ENCODE results near the gene MAN1A1. TPM values are rescaled to one million over a fixed set of nuclear protein-coding genes. Genes with fewer than 3 reads are reported as not detected.
A peak's percentile ranks its signal among the peaks of the same experiment; 100 is the strongest.

The MAN1A1 gene
- total RNA-seq, 1 experiment from 2014 or later: 13.3 TPM

- no peaks in the 10 kb centered on the region for H3K4me1 Mint-ChIP-seq (ENCODE audit: low read depth, unreplicated experiment)
- DNase-seq: no peak
- H3K27ac Mint-ChIP-seq (ENCODE audit: unreplicated experiment): no peak overlapping the region
- H3K27me3 Mint-ChIP-seq (ENCODE audit: unreplicated experiment): no peaks in the 10 kb centered on the region
- CTCF ChIA-PET: no interaction called here
- intact Hi-C loops (cut with micrococcal nuclease; ENCODE audit: unreplicated experiment): no loop called here
- TF ChIP-seq CTCF (IDR thresholded peaks at IDR 0.05; ENCODE audit: unreplicated experiment): no peak
- no TSS peak for BruUV-seq (replicated peaks)
- no peaks in the 10 kb centered on the region for H3K9me3 Mint-ChIP-seq (ENCODE audit: low read depth, unreplicated experiment)
- no peaks in the 10 kb centered on the region for H3K36me3 Mint-ChIP-seq (ENCODE audit: insufficient read depth, unreplicated experiment)
- no peak overlapping the region for H3K4me3 Mint-ChIP-seq (ENCODE audit: low read depth, unreplicated experiment)
Observed at GRCh38 chr6:119215885-119216590, 133.5 kb downstream of the MAN1A1 start.

- Mint-ChIP-seq H3K4me1 (ENCODE audit: low read depth, unreplicated experiment) (peaks cover 2% of the 10 kb centered on the region), H3K36me3 (ENCODE audit: insufficient read depth, unreplicated experiment) (no peaks in the 10 kb centered on the region), H3K27ac (ENCODE audit: unreplicated experiment) (no peak overlapping the region), H3K9me3 (ENCODE audit: low read depth, unreplicated experiment) (no peaks in the 10 kb centered on the region), H3K27me3 (ENCODE audit: unreplicated experiment) (no peaks in the 10 kb centered on the region), H3K4me3 (ENCODE audit: low read depth, unreplicated experiment) (no peak overlapping the region)
- intact Hi-C loops (cut with micrococcal nuclease; ENCODE audit: unreplicated experiment): no loop called here
- BruUV-seq (replicated peaks): no TSS peak
- CTCF ChIA-PET: no interaction called here
- TF ChIP-seq CTCF (IDR thresholded peaks at IDR 0.05; ENCODE audit: unreplicated experiment): no peak
- DNase-seq: no peak
Observed at GRCh38 chr6:119215309-119215708, 134.3 kb downstream of the MAN1A1 start.

- H3K4me1 Mint-ChIP-seq (ENCODE audit: low read depth, unreplicated experiment): peaks cover 13% of the 10 kb centered on the region
- no peak overlapping the region for H3K4me3 Mint-ChIP-seq (ENCODE audit: low read depth, unreplicated experiment)
- intact Hi-C loops (cut with micrococcal nuclease; ENCODE audit: unreplicated experiment): no loop called here
- H3K27me3 Mint-ChIP-seq (ENCODE audit: unreplicated experiment): no peaks in the 10 kb centered on the region
- H3K9me3 Mint-ChIP-seq (ENCODE audit: low read depth, unreplicated experiment): no peaks in the 10 kb centered on the region
- no peak for DNase-seq
- BruUV-seq (replicated peaks): no TSS peak
- no peaks in the 10 kb centered on the region for H3K36me3 Mint-ChIP-seq (ENCODE audit: insufficient read depth, unreplicated experiment)
- H3K27ac Mint-ChIP-seq (ENCODE audit: unreplicated experiment): no peak overlapping the region
- TF ChIP-seq CTCF (IDR thresholded peaks at IDR 0.05; ENCODE audit: unreplicated experiment): no peak
- CTCF ChIA-PET: no interaction called here
Observed at GRCh38 chr6:119210596-119210995, 139.0 kb downstream of the MAN1A1 start.

- intact Hi-C loops (cut with micrococcal nuclease; ENCODE audit: unreplicated experiment): no loop called here
- peak overlapping the region; percentile 47 for H3K27ac Mint-ChIP-seq (ENCODE audit: unreplicated experiment)
- TF ChIP-seq CTCF (IDR thresholded peaks at IDR 0.05; ENCODE audit: unreplicated experiment): no peak
- CTCF ChIA-PET: interaction anchor here (0.6 to 1.0 kb wide), 2 partner anchors 24 to 49 kb away, joined by 3 read pairs; no protein-coding TSS in a partner anchor
- BruUV-seq (replicated peaks): no TSS peak
- no peak overlapping the region for H3K4me3 Mint-ChIP-seq (ENCODE audit: low read depth, unreplicated experiment)
- H3K36me3 Mint-ChIP-seq (ENCODE audit: insufficient read depth, unreplicated experiment): no peaks in the 10 kb centered on the region
- H3K4me1 Mint-ChIP-seq (ENCODE audit: low read depth, unreplicated experiment): peaks cover 13% of the 10 kb centered on the region
- no peak for DNase-seq
- no peaks in the 10 kb centered on the region for H3K27me3 Mint-ChIP-seq (ENCODE audit: unreplicated experiment)
- no peaks in the 10 kb centered on the region for H3K9me3 Mint-ChIP-seq (ENCODE audit: low read depth, unreplicated experiment)
Observed at GRCh38 chr6:119209452-119210205, 139.9 kb downstream of the MAN1A1 start.
